ENCODE data around the gene RPL19. TPM values are rescaled to one million over a fixed set of nuclear protein-coding genes. Genes with fewer than 3 reads are reported as not detected.

Gene RPL19
- total and polyA plus RNA-seq, 5 experiments from 2014 or later: 3,521 to 4,559 (median 3,970) TPM

GRCh38 chr17:39173526-39174274 is 26.4 kb upstream of the RPL19 start:
- peaks cover 16 to 35% (median 28%) of the 10 kb centered on the region in 4 donors for H3K4me1 Mint-ChIP-seq
- ATAC-seq: peak in 1 of 2 donors; percentile 9
- H3K4me3 Mint-ChIP-seq: no peak overlapping the region
- H3K9me3 Mint-ChIP-seq: no peaks in the 10 kb centered on the region
- peaks cover 0 to 4% (median 0%) of the 10 kb centered on the region in 5 donors for H3K27me3 Mint-ChIP-seq
- no peak for DNase-seq
- POLR2A ChIA-PET: interaction anchor here (1.0 to 2.4 kb wide), 5 partner anchors 9 to 213 kb away, joined by 3 to 14 read pairs (median 4); no protein-coding TSS in a partner anchor
- peak overlapping the region in 5 of 10 donors; percentile 9 to 68 (median 29) for H3K27ac Mint-ChIP-seq
- peaks cover 0 to 4% (median 0%) of the 10 kb centered on the region in 3 donors for H3K36me3 Mint-ChIP-seq

GRCh38 chr17:39174920-39175694 is 25.0 kb upstream of the RPL19 start:
- peak; percentile 94 to 98 for ATAC-seq
- no peaks in the 10 kb centered on the region for H3K27me3 Mint-ChIP-seq
- no peak overlapping the region for H3K4me3 Mint-ChIP-seq
- POLR2A ChIA-PET: interaction anchor here (0.5 to 2.4 kb wide), 11 partner anchors 21 to 273 kb away, joined by 3 to 14 read pairs (median 5); partner anchors contain the start of gene RPL19
- H3K27ac Mint-ChIP-seq: peak overlapping the region in 2 of 10 donors; percentile 51 to 77
- peaks cover 0 to 4% (median 0%) of the 10 kb centered on the region in 3 donors for H3K36me3 Mint-ChIP-seq
- H3K4me1 Mint-ChIP-seq: peaks cover 16 to 33% (median 25%) of the 10 kb centered on the region in 4 donors
- no peaks in the 10 kb centered on the region for H3K9me3 Mint-ChIP-seq
- DNase-seq: peak; percentile 68 to 90 (median 78)

GRCh38 chr17:39175695-39176093 is 24.4 kb upstream of the RPL19 start:
- peaks cover 16 to 33% (median 24%) of the 10 kb centered on the region in 4 donors for H3K4me1 Mint-ChIP-seq
- no peaks in the 10 kb centered on the region for H3K9me3 Mint-ChIP-seq
- DNase-seq (no peak), ATAC-seq (no peak)
- H3K4me3 Mint-ChIP-seq: no peak overlapping the region
- peaks cover 0 to 4% (median 0%) of the 10 kb centered on the region in 3 donors for H3K36me3 Mint-ChIP-seq
- POLR2A ChIA-PET: interaction anchor here (0.9 to 2.4 kb wide), 5 partner anchors 21 to 193 kb away, joined by 4 to 14 read pairs (median 5); partner anchors contain the start of gene RPL19
- no peak overlapping the region for H3K27ac Mint-ChIP-seq
- no peaks in the 10 kb centered on the region for H3K27me3 Mint-ChIP-seq

GRCh38 chr17:39177256-39177655 is 22.8 kb upstream of the RPL19 start:
- POLR2A ChIA-PET: no interaction called here
- H3K27me3 Mint-ChIP-seq: no peaks in the 10 kb centered on the region
- H3K4me3 Mint-ChIP-seq: no peak overlapping the region
- peaks cover 0 to 4% (median 0%) of the 10 kb centered on the region in 3 donors for H3K36me3 Mint-ChIP-seq
- H3K9me3 Mint-ChIP-seq: no peaks in the 10 kb centered on the region
- H3K4me1 Mint-ChIP-seq: peaks cover 11 to 28% (median 18%) of the 10 kb centered on the region in 4 donors
- DNase-seq (no peak), ATAC-seq (no peak)
- peak overlapping the region in 1 of 10 donors; percentile 52 for H3K27ac Mint-ChIP-seq

GRCh38 chr17:39178536-39178935 is 21.5 kb upstream of the RPL19 start:
- no peak overlapping the region for H3K27ac Mint-ChIP-seq
- H3K36me3 Mint-ChIP-seq: peaks cover 0 to 14% (median 0%) of the 10 kb centered on the region in 3 donors

GRCh38 chr17:39181303-39181702 is 18.8 kb upstream of the RPL19 start:
- Mint-ChIP-seq H3K9me3 (no peaks in the 10 kb centered on the region), H3K27ac (no peak overlapping the region), H3K4me1 (no peaks in the 10 kb centered on the region), H3K36me3 (peaks cover 0 to 26% (median 0%) of the 10 kb centered on the region in 3 donors), H3K4me3 (no peak overlapping the region), H3K27me3 (no peaks in the 10 kb centered on the region)
- DNase-seq (no peak), ATAC-seq (no peak)
- POLR2A ChIA-PET: no interaction called here

More at GRCh38 chr17:39178536-39178935, 21.5 kb upstream of the RPL19 start:
- ATAC-seq (no peak), DNase-seq (no peak)
- POLR2A ChIA-PET: interaction anchor here (0.7 kb wide), 1 partner anchor 46 kb away, joined by 7 read pairs; no protein-coding TSS in a partner anchor
- Mint-ChIP-seq H3K9me3 (no peaks in the 10 kb centered on the region), H3K27me3 (no peaks in the 10 kb centered on the region), H3K4me1 (peaks cover 1 to 15% (median 8%) of the 10 kb centered on the region in 4 donors), H3K4me3 (no peak overlapping the region)

GRCh38 chr17:39183045-39183444 is 17.0 kb upstream of the RPL19 start:
- H3K27me3 Mint-ChIP-seq: no peaks in the 10 kb centered on the region
- peak overlapping the region in 3 of 10 donors; percentile 3 to 48 (median 31) for H3K27ac Mint-ChIP-seq
- H3K4me1 Mint-ChIP-seq: no peaks in the 10 kb centered on the region
- H3K36me3 Mint-ChIP-seq: peaks cover 0 to 30% (median 0%) of the 10 kb centered on the region in 3 donors
- ATAC-seq (no peak), DNase-seq (no peak)
- H3K4me3 Mint-ChIP-seq: no peak overlapping the region
- H3K9me3 Mint-ChIP-seq: no peaks in the 10 kb centered on the region
- POLR2A ChIA-PET: interaction anchor here (0.8 kb wide), 1 partner anchor 10 kb away, joined by 3 read pairs; no protein-coding TSS in a partner anchor

- no peak overlapping the region for H3K4me3 Mint-ChIP-seq
- POLR2A ChIA-PET: interaction anchor here (0.8 kb wide), 1 partner anchor 10 kb away, joined by 3 read pairs; no protein-coding TSS in a partner anchor
- no peaks in the 10 kb centered on the region for H3K9me3 Mint-ChIP-seq
- H3K4me1 Mint-ChIP-seq: no peaks in the 10 kb centered on the region
- DNase-seq (no peak), ATAC-seq (no peak)
- peaks cover 0 to 36% (median 3%) of the 10 kb centered on the region in 3 donors for H3K36me3 Mint-ChIP-seq
- H3K27me3 Mint-ChIP-seq: no peaks in the 10 kb centered on the region
- peak overlapping the region in 1 of 10 donors; percentile 56 for H3K27ac Mint-ChIP-seq
These were observed 16.4 kb upstream of the RPL19 start for GRCh38 chr17:39183720-39184119.

- DNase-seq (no peak), ATAC-seq (no peak)
- no peaks in the 10 kb centered on the region for H3K4me1 Mint-ChIP-seq
- H3K27me3 Mint-ChIP-seq: no peaks in the 10 kb centered on the region
- H3K36me3 Mint-ChIP-seq: peaks cover 0 to 40% (median 3%) of the 10 kb centered on the region in 3 donors
- POLR2A ChIA-PET: interaction anchor here (0.7 kb wide), 1 partner anchor 11 kb away, joined by 3 read pairs; the partner anchor contains the start of gene CACNB1
- H3K27ac Mint-ChIP-seq: no peak overlapping the region
- H3K9me3 Mint-ChIP-seq: no peaks in the 10 kb centered on the region
- no peak overlapping the region for H3K4me3 Mint-ChIP-seq
These were observed 13.5 kb upstream of the RPL19 start for GRCh38 chr17:39186481-39187002.

- peaks cover 0 to 1% (median under 1%) of the 10 kb centered on the region in 4 donors for H3K4me1 Mint-ChIP-seq
- peaks cover 0 to 41% (median 3%) of the 10 kb centered on the region in 3 donors for H3K36me3 Mint-ChIP-seq
- no peak overlapping the region for H3K4me3 Mint-ChIP-seq
- H3K9me3 Mint-ChIP-seq: no peaks in the 10 kb centered on the region
- DNase-seq (no peak), ATAC-seq (no peak)
- peak overlapping the region in 1 of 10 donors; percentile 19 for H3K27ac Mint-ChIP-seq
- POLR2A ChIA-PET: no interaction called here
- no peaks in the 10 kb centered on the region for H3K27me3 Mint-ChIP-seq
These were observed 12.8 kb upstream of the RPL19 start for GRCh38 chr17:39187152-39187830.

- H3K36me3 Mint-ChIP-seq: peaks cover 0 to 26% (median 3%) of the 10 kb centered on the region in 3 donors
- no peaks in the 10 kb centered on the region for H3K27me3 Mint-ChIP-seq
- H3K27ac Mint-ChIP-seq: peak overlapping the region in 1 of 10 donors; percentile 50
- POLR2A ChIA-PET: interaction anchor here (1.8 kb wide), 1 partner anchor 8 kb away, joined by 8 read pairs; the partner anchor contains the start of gene RPL19
- H3K4me1 Mint-ChIP-seq: peaks cover 13 to 29% (median 22%) of the 10 kb centered on the region in 4 donors
- peak overlapping the region in 1 of 10 donors; percentile 20 for H3K4me3 Mint-ChIP-seq
- H3K9me3 Mint-ChIP-seq: no peaks in the 10 kb centered on the region
- DNase-seq: no peak
- no peak for ATAC-seq
These were observed 8.2 kb upstream of the RPL19 start for GRCh38 chr17:39191750-39192510.
